IMR-90 (cell line): Measurements from ENCODE around the gene RHPN2. TPM values are rescaled to one million over a fixed set of nuclear protein-coding genes. Genes with fewer than 3 reads are reported as not detected.

ENCODE experiments used
- ATAC-seq: fragments of 200-7000 bp; cut with Tn5 transposase; 2 replicates; pipeline ENCODE4 v1.9.1; 2020; ENCODE audit warnings: low read depth, mild to moderate bottlenecking, moderate library complexity
- BruUV-seq: library from RNA; stranded (reverse); fragments of 400-500 nt; replicated peaks from 2 replicates; lab custom pipeline; 2021; lab: Mats Ljungman, UMichigan
- CTCF ChIA-PET: fragments of 300-600 bp; formaldehyde crosslinking; extraction: SDS; loops from one replicate; lab custom pipeline; 2021; ENCODE audit warnings: antibody characterized with exemption; lab: Yijun Ruan, JAX
- POLR2A ChIA-PET: fragments of 300-600 bp; sonication (Branson Sonifier 250); formaldehyde crosslinking; loops from one replicate; lab custom pipeline; 2022; ENCODE audit warnings: antibody characterized with exemption; ENCODE audit not compliant: unreplicated experiment; lab: Charles Lee
- DNase-seq: peaks from one replicate; pipeline ENCODE4 v3.0.0; 2013
- H2AFZ ChIP-seq: replicated peaks from 2 replicates; pipeline ENCODE3; 2013; ENCODE audit warnings: low read length, mild to moderate bottlenecking; ENCODE audit not compliant: poor library complexity
- H2AK5ac ChIP-seq: 2 replicates; pipeline ENCODE4 v1.6.1; 2013; ENCODE audit warnings: low read depth, low read length, inconsistent platforms
- H2AK9ac ChIP-seq: replicated peaks from 2 replicates; pipeline ENCODE3; 2013; ENCODE audit warnings: mild to moderate bottlenecking, low read depth, low read length, moderate library complexity; ENCODE audit not compliant: poor library complexity
- H2BK120ac ChIP-seq: 2 replicates; pipeline ENCODE4 v1.6.1; 2013; ENCODE audit warnings: low read depth, low read length, inconsistent platforms
- H2BK15ac ChIP-seq: 3 replicates; pipeline ENCODE4 v1.6.1; 2013; ENCODE audit warnings: low read depth, low read length, inconsistent platforms
- H2BK20ac ChIP-seq: 2 replicates; pipeline ENCODE4 v1.6.1; 2013; ENCODE audit warnings: low read depth, mild to moderate bottlenecking, inconsistent platforms, low read length, moderate library complexity
- H2BK5ac ChIP-seq: 2 replicates; pipeline ENCODE4 v1.6.1; 2013; ENCODE audit warnings: mild to moderate bottlenecking, low read depth, low read length, inconsistent platforms; ENCODE audit not compliant: poor library complexity, severe bottlenecking
- H3K14ac ChIP-seq: replicated peaks from 2 replicates; pipeline ENCODE4 v1.6.1; 2013; ENCODE audit warnings: low read depth, low read length, inconsistent platforms
- H3K18ac ChIP-seq: 2 replicates; pipeline ENCODE4 v1.6.1; 2013; ENCODE audit warnings: low read depth, low read length, control low read depth
- H3K23ac ChIP-seq: 2 replicates; pipeline ENCODE4 v1.6.1; 2013; ENCODE audit warnings: low read depth, low read length, inconsistent platforms
- H3K27ac ChIP-seq: 2 replicates; pipeline ENCODE4 v1.5.1; 2013; ENCODE audit warnings: mild to moderate bottlenecking, control low read depth, low read length; ENCODE audit not compliant: insufficient read depth
- H3K27me3 ChIP-seq: 2 replicates; pipeline ENCODE4 v1.6.1; 2013; ENCODE audit warnings: low read length; ENCODE audit not compliant: control insufficient read depth, insufficient read depth
- H3K36me3 ChIP-seq: 2 replicates; pipeline ENCODE4 v1.6.1; 2013; ENCODE audit warnings: low read length, mixed read lengths; ENCODE audit not compliant: control insufficient read depth, insufficient read depth
- H3K4ac ChIP-seq: 2 replicates; pipeline ENCODE4 v1.6.1; 2013; ENCODE audit warnings: low read depth, low read length, inconsistent platforms
- H3K4me1 ChIP-seq: 2 replicates; pipeline ENCODE4 v1.6.1; 2013; ENCODE audit warnings: low read length, mixed read lengths; ENCODE audit not compliant: control insufficient read depth, insufficient read depth
- H3K4me2 ChIP-seq: 2 replicates; pipeline ENCODE4 v1.6.1; 2013; ENCODE audit warnings: low read depth, mild to moderate bottlenecking, control low read depth, low read length, moderate library complexity
- H3K4me3 ChIP-seq: 2 replicates; pipeline ENCODE4 v1.5.1; 2013; ENCODE audit warnings: low read depth, mild to moderate bottlenecking, control low read depth, low read length, moderate library complexity; ENCODE audit not compliant: insufficient read depth
- H3K56ac ChIP-seq: 2 replicates; pipeline ENCODE4 v1.6.1; 2013; ENCODE audit warnings: low read length, inconsistent platforms; ENCODE audit not compliant: insufficient read depth; ENCODE audit errors: extremely low read depth
- H3K79me1 ChIP-seq, 2 experiments: 2 replicates each; pipeline ENCODE4 v1.6.1; 2013; ENCODE audit warnings: low read length in 2 of 2, inconsistent platforms in 1 of 2, low read depth in 1 of 2
- H3K9ac ChIP-seq: 2 replicates; pipeline ENCODE4 v1.6.1; 2013; ENCODE audit warnings: low read depth, low read length, control low read depth
- H3K9me1 ChIP-seq: 2 replicates; pipeline ENCODE4 v1.6.1; 2013; ENCODE audit warnings: low read length, inconsistent platforms; ENCODE audit not compliant: insufficient read depth
- H3K9me3 ChIP-seq: 2 replicates; pipeline ENCODE4 v1.6.1; 2013; ENCODE audit warnings: low read length; ENCODE audit not compliant: control insufficient read depth, insufficient read depth
- H4K20me1 ChIP-seq: 2 replicates; pipeline ENCODE4 v1.6.1; 2013; ENCODE audit warnings: low read length, inconsistent platforms; ENCODE audit not compliant: insufficient read depth
- H4K5ac ChIP-seq: 2 replicates; pipeline ENCODE4 v1.6.1; 2013; ENCODE audit warnings: mild to moderate bottlenecking, low read depth, low read length, control low read depth
- H4K8ac ChIP-seq, 2 experiments: 2 replicates each; pipeline ENCODE4 v1.6.1; 2013; ENCODE audit warnings: low read depth in 2 of 2, low read length in 2 of 2, control low read depth in 1 of 2, inconsistent platforms in 1 of 2
- H4K91ac ChIP-seq: 2 replicates; pipeline ENCODE4 v1.6.1; 2013; ENCODE audit warnings: low read depth, low read length, inconsistent platforms; ENCODE audit not compliant: insufficient read depth
- CHD1 ChIP-seq: IDR thresholded peaks from 2 replicates; pipeline ENCODE4 v1.6.1; 2012; ENCODE audit warnings: low read depth, low read length, improper control_type of control experiment
- CTCF ChIP-seq: conservative IDR thresholded peaks from 2 replicates; pipeline ENCODE4 v1.5.1; 2012; ENCODE audit warnings: mild to moderate bottlenecking, low read depth, low read length, improper control_type of control experiment
- MAFK ChIP-seq: IDR thresholded peaks from 2 replicates; pipeline ENCODE4 v1.6.1; 2012; ENCODE audit warnings: low read depth, low read length, improper control_type of control experiment
- RFX5 ChIP-seq: IDR thresholded peaks from 2 replicates; pipeline ENCODE4 v1.8.0; 2012; ENCODE audit warnings: low read depth, mild to moderate bottlenecking, low read length, moderate library complexity
- USF2 ChIP-seq: fragments of 150-350 bp; IDR thresholded peaks from 2 replicates; pipeline ENCODE4 v1.6.1; 2017; ENCODE audit warnings: mild to moderate bottlenecking, antibody characterized with exemption, low read length, low read depth
- WGBS, 2 experiments: methylation state at CpG; one replicate each; pipeline versions ENCODE4 v1.1.5 to v1.1.7; 2013; ENCODE audit warnings: missing lambda C conversion rate in 2 of 2; ENCODE audit not compliant: insufficient read length in 1 of 2; ENCODE audit errors: extremely low coverage in 2 of 2; 5-methylcytosine and 5-hydroxymethylcytosine counted together
- dilution Hi-C: fragments of 300-500 bp; cut with HindIII; formaldehyde crosslinking; loops from one replicate; pipeline ENCODE4 v1.14.3; 2018; ENCODE audit warnings: low sequenced_read_pairs; ENCODE audit not compliant: unreplicated experiment
- in situ Hi-C: fragments of 300-500 bp; cut with MboI; formaldehyde crosslinking; loops from 3 replicates; pipeline ENCODE4 v1.14.3; 2019; ENCODE audit warnings: low sequenced_read_pairs, inconsistent platforms, mixed read lengths
- intact Hi-C: fragments of 100-400 bp; cut with micrococcal nuclease; formaldehyde crosslinking; loops from 2 replicates; pipeline ENCODE4 v1.10.0; 2022
- polyA plus RNA-seq, 3 experiments: library from polyadenylated mRNA; depleted of rRNA; stranded (reverse); fragments of >200 nt; gene quantifications; 2 replicates each; pipeline ENCODE4 v1.2.3, GENCODE V29; 2012; ENCODE audit warnings: low replicate concordance in 1 of 3
- total RNA-seq: library from RNA; depleted of rRNA; stranded (reverse); fragments of >200 nt; gene quantifications from 2 replicates; pipeline ENCODE4 v1.2.3, GENCODE V29; 2012

RHPN2 gene
- total and polyA plus RNA-seq, 2 of the 4 experiments (the other 2 are of a cell fraction), result 2.3 to 4.0 TPM

GRCh38 chr19:33064458-33064791, 263 bp downstream of the RHPN2 start:
- no peak overlapping the region for H2AK9ac ChIP-seq
- no peaks in the 10 kb centered on the region for H3K9me1 ChIP-seq
- no peak overlapping the region for H3K14ac ChIP-seq
- in situ Hi-C loops (no loop called here), intact Hi-C loops (no loop called here), dilution Hi-C loops (no loop called here)
- no peak overlapping the region for H4K5ac ChIP-seq
- no peaks in the 10 kb centered on the region for H3K4me1 ChIP-seq
- peaks cover 0 to 6% of the 10 kb centered on the region in 2 experiments; a peak in 1 of 4 replicates for H3K79me1 ChIP-seq
- H3K18ac ChIP-seq, result no peak overlapping the region
- no peak overlapping the region for H4K8ac ChIP-seq
- no peak overlapping the region for H2BK120ac ChIP-seq
- 0% methylated on average over 2 of the region's 35 CpGs; no CpG with 5 or more reads in 1 of the 2 experiments for WGBS, 2 experiments
- peak overlapping the region; percentile 83 for H2AFZ ChIP-seq
- H3K4me2 ChIP-seq, result peak overlapping the region; percentile 89
- TF ChIP-seq MAFK (no peak), CHD1 (no peak), RFX5 (no peak), CTCF (no peak), USF2 (no peak)
- peaks cover 5% of the 10 kb centered on the region; the same call in 1 of the 2 replicates for H3K27me3 ChIP-seq
- H3K9ac ChIP-seq, result no peak overlapping the region
- no TSS peak for BruUV-seq
- H3K9me3 ChIP-seq, result no peaks in the 10 kb centered on the region
- H2AK5ac ChIP-seq, result no peak overlapping the region
- H3K4me3 ChIP-seq, result peak overlapping the region; percentile 48
- no peak for DNase-seq
- H4K91ac ChIP-seq, result no peak overlapping the region
- ChIA-PET CTCF (no interaction called here), POLR2A (no interaction called here)
- no peak overlapping the region; the same call in 1 of the 2 replicates for H3K23ac ChIP-seq
- peaks cover 4% of the 10 kb centered on the region; the same call in 1 of the 2 replicates for H4K20me1 ChIP-seq
- H3K27ac ChIP-seq, result no peak overlapping the region
- no peak overlapping the region for H2BK15ac ChIP-seq
- no peak overlapping the region for H2BK5ac ChIP-seq
- H3K4ac ChIP-seq, result no peak overlapping the region
- H2BK20ac ChIP-seq, result no peak overlapping the region
- no peak overlapping the region for H3K56ac ChIP-seq
- H3K36me3 ChIP-seq, result no peaks in the 10 kb centered on the region
- ATAC-seq, result peak; percentile 64
